Effector CD8-positive, alpha-beta T cell (primary cell): ENCODE measurements around the gene MINAR1.

Source experiments
- DNase-seq: peaks from one replicate; lab custom pipeline; 2025; lab: John Stamatoyannopoulos, UW

The MINAR1 gene

DNA sequence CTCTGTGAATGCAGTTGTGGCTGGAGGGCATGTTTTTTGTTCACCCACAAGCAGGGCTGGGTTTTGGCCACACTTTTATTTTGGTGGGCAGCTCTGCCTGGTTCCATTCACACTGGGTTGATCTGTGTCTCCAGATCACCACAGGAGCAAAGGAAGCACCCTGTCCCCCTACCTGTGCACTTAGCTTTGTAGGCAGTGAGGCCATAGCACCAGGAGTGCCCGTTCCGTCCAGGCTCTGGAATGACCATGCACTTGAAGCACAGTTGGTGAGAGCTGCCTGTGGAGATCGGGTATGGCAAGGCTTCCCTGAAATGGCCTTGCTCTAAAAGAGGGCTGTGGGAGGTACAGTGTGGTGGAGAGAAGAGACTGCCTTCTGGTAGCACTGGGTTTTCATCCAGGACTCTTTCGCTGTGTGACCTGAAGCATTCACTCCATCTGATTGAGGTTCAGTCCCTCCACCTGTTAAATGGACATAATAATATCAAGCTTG lies 31.7 kb downstream of the MINAR1 start:
- no peak for DNase-seq

DNA sequence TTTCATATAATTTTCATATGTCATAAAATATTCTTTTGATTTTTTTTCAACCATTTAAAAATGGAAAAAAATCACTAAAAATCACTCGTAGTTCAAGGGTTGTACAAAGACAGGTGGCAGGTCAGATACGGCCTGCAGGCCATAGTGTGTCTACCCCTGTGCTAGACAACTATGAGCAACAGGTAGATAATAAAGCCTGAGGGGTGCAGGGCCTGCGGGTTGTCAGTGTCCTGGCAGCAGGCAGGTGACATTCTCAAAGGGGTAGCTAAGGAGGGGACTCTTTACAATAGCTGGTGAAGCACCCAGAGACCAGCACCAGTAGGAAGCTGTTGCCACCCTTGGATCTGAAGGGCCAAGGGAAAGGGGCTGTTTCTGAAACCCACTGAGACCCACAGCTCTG lies 34.4 kb downstream of the MINAR1 start:
- DNase-seq: no peak

- no peak for DNase-seq
Measured at GRCh38 chr15:79467865-79468586, 35.9 kb downstream of the MINAR1 start.

GRCh38 chr15:79472446-79472845 lies 40.3 kb downstream of the MINAR1 start:
- no peak for DNase-seq

- no peak for DNase-seq
Measured at GRCh38 chr15:79474252-79474651, 42.1 kb downstream of the MINAR1 start.

GRCh38 chr15:79475306-79475705 lies 43.2 kb downstream of the MINAR1 start:
- no peak for DNase-seq

DNA sequence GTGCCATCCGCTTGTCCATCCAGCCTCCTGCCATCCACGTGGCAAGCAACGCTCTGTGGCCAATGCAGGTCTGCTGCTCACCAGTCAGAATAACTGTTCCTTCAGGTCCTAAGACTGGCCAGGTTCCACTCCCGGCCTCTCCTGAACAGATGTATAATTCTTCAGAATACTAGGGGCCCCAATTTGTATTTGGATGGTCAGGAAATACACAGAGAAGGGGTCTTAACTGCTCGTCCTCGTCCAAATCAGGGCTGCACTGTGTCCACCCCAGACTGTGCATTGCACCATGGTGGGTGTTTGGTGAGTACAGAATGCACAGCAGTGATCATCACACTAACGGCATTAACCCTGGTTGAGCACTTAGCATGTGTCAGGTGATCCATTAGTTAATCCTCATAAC lies 46.0 kb downstream of the MINAR1 start:
- no peak for DNase-seq

DNA sequence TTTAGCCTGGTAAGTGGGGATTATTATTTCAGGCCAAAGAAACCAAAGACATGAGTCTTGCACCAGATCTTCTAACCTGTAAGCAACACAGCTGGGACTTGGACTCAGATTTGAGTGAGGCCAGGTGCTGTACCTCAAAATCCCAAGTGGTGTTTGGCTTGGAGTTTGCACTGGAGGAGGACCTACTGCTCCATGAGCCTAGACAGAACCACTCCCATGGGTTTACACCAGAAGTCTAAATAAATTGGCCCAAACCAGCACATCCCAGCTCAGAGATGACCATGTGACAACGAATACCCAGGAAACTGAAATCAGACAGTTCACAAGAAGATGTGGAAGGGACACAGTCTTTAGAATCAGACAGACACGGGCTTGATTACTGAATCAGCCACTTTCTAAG lies 47.5 kb downstream of the MINAR1 start:
- DNase-seq: no peak

GRCh38 chr15:79481793-79482192 lies 49.7 kb downstream of the MINAR1 start:
- no peak for DNase-seq
